ENCODE data around the gene TFEB.

DNA sequence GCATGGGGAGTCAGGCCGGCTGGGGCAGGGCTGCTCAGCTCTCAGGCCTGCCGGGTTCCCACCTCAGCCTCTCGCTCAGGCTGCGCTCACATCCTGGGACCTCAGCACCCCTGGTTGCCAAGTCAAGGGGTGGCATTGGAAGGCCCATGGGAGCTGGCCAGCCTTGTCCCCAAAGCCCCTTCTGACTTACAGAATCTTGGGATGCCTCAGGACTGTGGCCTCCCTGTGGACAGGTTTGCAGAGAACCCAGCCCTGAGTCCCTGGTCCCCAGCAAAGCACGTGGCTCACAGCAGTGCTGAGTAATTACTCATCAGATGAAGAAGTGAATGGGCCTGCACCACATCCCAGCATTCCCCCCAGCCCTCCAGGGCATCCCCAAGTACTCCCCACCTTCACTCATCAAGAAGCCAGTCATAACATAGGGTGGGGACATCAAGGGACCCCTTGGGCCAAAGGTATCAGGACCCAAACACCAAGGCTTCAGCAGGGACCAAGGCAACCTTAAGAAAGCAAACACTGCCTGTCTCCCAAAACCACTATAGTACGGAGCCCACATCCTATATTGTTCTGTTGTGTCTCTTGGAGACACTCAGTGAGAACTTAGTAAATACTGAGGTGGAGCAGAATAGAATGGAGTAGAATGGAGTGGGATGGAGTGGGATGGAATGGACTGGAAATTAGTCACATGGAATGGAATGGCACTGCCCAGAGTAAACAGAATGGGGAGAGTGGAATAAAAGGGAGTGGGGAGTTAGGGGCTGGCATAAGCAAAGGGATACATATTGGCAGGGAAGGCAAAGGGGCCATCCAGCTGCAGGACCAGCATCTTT is 8.2 kb upstream of the TFEB start:
- TF ChIP-seq, protein P1, sequence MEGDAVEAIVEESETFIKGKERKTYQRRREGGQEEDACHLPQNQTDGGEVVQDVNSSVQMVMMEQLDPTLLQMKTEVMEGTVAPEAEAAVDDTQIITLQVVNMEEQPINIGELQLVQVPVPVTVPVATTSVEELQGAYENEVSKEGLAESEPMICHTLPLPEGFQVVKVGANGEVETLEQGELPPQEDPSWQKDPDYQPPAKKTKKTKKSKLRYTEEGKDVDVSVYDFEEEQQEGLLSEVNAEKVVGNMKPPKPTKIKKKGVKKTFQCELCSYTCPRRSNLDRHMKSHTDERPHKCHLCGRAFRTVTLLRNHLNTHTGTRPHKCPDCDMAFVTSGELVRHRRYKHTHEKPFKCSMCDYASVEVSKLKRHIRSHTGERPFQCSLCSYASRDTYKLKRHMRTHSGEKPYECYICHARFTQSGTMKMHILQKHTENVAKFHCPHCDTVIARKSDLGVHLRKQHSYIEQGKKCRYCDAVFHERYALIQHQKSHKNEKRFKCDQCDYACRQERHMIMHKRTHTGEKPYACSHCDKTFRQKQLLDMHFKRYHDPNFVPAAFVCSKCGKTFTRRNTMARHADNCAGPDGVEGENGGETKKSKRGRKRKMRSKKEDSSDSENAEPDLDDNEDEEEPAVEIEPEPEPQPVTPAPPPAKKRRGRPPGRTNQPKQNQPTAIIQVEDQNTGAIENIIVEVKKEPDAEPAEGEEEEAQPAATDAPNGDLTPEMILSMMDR (IDR thresholded peaks at IDR 0.05) = no peak
- TF ChIP-seq EZH2 (IDR thresholded peaks at IDR 0.05) (no peak), EZH2phosphoT487 (IDR thresholded peaks at IDR 0.05) (no peak)
